SH-SY5Y (cell line): ENCODE data around the gene SLC45A2.

ENCODE experiments used
- GATA2 ChIP-seq: IDR thresholded peaks from 2 replicates; pipeline ENCODE4 v1.6.1; 2011; ENCODE audit warnings: mild to moderate bottlenecking, low read depth, low read length
- GATA3 ChIP-seq: IDR thresholded peaks from 2 replicates; pipeline ENCODE4 v1.6.1; 2011; ENCODE audit warnings: low read depth, mild to moderate bottlenecking, low read length, moderate library complexity

SLC45A2 gene

DNA sequence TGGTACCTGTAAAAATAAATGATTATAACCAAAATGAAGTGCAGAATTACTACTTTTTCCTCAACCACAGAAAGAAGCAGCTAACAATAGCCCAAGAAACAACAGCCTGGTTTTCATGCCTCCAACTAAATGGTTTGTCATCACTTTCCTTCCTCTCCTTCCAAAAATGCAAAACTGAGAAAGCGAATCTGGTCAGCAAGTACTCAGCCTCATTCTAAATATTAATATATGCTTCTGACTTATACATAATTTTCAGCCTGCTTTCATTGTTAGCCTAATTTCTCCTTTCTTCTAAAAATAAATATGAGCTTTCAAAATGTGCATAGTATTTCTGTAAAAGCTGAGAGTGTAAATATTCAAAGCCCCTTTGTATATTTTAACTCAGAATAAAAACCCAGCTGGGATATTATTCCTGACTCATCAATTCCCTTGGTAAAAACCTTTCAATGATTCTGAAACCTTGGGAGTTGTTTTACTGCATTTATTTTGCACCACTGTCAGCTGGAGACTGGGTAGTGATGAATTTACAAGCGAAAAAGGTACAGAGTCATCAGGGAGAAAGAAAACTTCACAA is 26.8 kb downstream of the SLC45A2 start:
- TF ChIP-seq GATA3 (no peak), GATA2 (no peak)

DNA sequence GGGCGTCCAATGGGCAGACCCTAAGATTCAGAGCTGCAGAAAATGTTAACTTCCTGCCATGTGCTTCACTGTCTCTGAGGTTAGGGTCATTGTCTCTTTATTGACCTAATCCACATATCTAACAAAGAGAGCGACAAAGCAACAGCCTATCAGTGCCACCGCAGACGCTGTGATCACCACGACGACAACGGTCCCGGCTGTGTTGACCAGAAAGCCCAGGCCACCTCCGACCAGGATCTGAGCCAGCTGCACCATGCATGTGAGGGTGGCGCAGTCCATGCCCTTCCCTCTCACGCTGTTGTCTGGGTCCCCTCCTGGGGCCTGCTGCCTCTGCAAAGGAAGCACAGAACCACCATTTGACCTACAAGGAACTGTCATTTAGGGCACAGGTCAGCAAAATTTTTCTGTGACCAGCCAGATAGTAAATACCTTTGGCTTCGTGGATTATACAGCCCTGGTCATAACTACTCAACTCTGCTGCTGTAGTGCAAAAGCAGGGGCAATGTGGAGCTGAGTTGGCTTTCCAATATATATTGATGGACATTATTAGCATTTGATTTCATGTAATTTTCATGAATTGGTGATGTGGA is 39.9 kb downstream of the SLC45A2 start:
- TF ChIP-seq GATA2 (no peak), GATA3 (no peak)

DNA sequence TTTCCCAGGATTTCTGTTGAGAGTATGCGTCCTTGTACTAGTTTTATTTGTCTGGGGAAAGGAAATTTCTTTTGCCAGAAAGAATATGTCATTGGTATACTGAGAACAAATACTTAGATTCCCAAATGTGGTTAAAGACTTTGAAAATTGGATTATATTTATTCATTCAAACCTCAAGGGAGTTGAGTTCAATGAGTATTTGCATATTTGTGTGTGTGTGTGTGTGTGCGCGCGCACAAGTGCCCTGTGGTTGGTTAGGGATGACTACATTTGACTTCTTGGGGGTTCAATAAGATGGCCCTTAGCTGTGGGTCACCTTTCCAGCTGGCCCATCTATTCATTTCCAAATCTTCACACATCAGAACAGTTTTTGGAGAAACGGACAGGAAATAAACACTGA is 43.4 kb downstream of the SLC45A2 start:
- no peak for TF ChIP-seq GATA3
- TF ChIP-seq GATA2, result no peak

DNA sequence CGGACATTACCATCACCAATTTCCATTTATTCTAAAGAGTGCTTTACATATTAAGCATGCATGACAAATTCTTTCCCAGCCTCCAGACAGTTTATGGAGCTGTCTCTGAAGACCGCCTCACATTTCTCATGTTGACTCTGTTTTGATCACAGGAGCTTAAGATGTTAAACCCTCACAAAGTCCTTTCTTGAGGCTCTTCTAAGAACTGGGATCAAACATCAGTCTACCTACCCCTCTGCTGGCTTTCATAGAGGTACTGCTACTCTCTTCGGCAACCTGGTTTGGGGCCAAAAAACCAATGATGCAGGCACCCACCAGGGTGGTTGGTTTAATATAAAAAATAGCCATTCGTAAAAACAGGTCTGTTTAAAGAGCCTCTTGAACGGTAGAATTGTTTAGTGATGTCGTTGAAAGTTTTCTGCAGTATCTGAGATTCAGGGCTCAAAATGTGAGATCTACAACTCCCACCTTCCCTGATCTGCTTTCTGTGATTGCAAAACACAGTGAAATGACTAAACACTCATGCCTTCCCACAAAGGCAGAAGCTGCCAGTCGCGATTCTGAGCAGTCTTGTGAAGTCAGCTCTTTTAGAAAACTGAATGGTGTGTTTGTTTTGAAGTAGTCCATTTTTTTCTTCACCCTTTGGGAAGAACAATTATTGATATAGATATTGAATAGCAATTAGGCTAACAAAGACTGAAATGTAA is 44.8 kb downstream of the SLC45A2 start:
- TF ChIP-seq GATA3, result no peak
- no peak for TF ChIP-seq GATA2

DNA sequence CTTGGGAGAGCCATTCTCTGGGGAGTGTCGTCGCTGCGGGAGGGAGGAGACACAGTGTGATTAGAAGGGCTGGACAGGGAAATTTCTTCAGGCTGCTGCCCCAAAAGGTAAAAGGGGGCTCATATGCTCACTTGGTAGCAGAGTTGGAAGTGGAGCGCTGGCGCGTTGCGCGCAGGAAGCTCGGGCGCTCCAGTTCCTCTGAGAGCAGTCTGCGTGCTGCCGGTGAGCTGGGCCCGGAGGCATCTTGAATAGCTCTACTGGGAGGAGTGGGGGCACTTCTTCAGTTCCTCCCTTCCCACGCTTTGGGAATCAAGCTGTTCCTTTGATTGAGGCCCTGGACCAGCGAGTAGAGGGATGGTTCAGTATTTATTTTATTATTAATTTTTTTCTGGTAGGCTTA is 45.6 kb downstream of the SLC45A2 start:
- TF ChIP-seq GATA2 (no peak), GATA3 (no peak)

DNA sequence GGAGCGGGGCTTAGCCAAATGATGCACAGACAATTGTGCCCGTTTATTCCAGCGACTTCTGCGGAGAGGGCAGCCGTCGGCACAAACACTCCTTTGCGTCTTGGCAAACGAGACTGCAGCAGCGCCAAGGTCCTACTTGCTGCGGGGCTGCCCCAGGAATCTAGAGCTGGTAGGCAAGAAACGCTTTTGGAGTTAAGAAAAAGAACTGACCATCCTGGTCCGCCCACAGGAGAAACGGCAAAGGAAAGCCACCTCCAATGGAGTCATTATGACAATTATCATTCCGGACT is 46.0 kb downstream of the SLC45A2 start:
- TF ChIP-seq GATA3, result no peak
- TF ChIP-seq GATA2, result no peak

DNA sequence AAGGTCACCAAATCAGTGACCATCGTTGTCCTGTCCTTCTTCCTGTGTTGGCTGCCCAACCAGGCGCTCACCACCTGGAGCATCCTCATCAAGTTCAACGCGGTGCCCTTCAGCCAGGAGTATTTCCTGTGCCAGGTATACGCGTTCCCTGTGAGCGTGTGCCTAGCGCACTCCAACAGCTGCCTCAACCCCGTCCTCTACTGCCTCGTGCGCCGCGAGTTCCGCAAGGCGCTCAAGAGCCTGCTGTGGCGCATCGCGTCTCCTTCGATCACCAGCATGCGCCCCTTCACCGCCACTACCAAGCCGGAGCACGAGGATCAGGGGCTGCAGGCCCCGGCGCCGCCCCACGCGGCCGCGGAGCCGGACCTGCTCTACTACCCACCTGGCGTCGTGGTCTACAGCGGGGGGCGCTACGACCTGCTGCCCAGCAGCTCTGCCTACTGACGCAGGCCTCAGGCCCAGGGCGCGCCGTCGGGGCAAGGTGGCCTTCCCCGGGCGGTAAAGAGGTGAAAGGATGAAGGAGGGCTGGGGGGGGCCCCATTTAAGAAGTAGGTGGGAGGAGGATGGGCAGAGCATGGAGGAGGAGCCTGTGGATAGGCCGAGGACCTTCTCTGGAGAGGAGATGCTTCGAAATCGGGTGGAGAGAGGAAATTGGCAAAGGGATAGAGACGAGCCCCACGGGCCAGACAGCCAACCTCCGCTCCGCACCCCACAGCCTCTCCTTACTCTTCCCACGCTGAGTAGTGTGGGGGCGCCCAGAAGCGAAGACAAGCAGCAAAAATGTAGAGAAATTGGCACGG is 46.6 kb downstream of the SLC45A2 start:
- TF ChIP-seq GATA2 (no peak), GATA3 (no peak)

DNA sequence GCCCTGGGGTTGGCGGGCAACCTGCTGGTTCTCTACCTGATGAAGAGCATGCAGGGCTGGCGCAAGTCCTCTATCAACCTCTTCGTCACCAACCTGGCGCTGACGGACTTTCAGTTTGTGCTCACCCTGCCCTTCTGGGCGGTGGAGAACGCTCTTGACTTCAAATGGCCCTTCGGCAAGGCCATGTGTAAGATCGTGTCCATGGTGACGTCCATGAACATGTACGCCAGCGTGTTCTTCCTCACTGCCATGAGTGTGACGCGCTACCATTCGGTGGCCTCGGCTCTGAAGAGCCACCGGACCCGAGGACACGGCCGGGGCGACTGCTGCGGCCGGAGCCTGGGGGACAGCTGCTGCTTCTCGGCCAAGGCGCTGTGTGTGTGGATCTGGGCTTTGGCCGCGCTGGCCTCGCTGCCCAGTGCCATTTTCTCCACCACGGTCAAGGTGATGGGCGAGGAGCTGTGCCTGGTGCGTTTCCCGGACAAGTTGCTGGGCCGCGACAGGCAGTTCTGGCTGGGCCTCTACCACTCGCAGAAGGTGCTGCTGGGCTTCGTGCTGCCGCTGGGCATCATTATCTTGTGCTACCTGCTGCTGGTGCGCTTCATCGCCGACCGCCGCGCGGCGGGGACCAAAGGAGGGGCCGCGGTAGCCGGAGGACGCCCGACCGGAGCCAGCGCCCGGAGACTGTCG is 47.3 kb downstream of the SLC45A2 start:
- TF ChIP-seq GATA2, result no peak
- TF ChIP-seq GATA3, result no peak

DNA sequence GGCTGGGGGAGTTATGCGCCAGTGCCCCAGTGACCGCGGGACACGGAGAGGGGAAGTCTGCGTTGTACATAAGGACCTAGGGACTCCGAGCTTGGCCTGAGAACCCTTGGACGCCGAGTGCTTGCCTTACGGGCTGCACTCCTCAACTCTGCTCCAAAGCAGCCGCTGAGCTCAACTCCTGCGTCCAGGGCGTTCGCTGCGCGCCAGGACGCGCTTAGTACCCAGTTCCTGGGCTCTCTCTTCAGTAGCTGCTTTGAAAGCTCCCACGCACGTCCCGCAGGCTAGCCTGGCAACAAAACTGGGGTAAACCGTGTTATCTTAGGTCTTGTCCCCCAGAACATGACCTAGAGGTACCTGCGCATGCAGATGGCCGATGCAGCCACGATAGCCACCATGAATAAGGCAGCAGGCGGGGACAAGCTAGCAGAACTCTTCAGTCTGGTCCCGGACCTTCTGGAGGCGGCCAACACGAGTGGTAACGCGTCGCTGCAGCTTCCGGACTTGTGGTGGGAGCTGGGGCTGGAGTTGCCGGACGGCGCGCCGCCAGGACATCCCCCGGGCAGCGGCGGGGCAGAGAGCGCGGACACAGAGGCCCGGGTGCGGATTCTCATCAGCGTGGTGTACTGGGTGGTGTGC is 48.0 kb downstream of the SLC45A2 start, which contains the start of gene RXFP3:
TSS of gene RXFP3 (plus strand) at position 6 of the 636 bp plus-strand sequence. CDS start at position 361, 355 bp downstream.
- TF ChIP-seq GATA3 (no peak), GATA2 (no peak)

DNA sequence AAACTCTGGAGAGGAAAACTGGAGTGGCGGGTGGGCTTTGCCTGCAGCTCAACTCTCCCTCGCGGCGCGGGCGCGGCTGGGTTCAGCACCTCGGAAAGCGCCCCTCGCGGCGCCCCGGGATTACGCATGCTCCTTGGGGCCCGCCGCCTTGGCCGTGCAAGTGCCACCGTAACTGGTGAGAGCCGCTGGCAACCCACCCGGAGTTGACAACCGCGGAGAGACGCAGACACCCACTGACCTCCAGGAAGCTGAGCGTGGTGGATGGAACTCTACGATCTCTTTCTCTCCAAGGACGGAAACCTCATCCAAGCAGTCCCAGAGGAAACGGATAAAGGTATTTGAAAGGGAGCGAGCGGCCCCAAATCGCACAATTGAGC is 48.5 kb downstream of the SLC45A2 start:
- TF ChIP-seq GATA2 (no peak), GATA3 (no peak)

DNA sequence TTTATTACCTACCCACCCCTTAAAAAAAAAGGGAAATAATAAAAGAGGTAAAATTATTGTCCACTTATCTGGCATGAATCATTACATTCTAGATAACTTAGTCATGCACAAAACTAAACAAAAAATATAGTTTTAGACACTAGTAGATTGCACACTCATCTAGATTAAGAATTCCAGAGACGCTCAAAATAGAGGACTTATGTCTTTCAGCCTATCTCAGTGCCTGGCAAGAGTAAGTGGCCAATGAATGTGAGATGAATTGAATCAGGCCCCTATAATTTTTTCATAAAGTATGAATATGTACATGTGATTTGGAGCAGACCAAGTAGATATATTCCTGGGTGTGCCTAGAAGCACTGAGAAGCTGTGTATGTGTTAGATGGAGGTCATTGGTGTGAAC is 50.3 kb downstream of the SLC45A2 start:
- no peak for TF ChIP-seq GATA2

DNA sequence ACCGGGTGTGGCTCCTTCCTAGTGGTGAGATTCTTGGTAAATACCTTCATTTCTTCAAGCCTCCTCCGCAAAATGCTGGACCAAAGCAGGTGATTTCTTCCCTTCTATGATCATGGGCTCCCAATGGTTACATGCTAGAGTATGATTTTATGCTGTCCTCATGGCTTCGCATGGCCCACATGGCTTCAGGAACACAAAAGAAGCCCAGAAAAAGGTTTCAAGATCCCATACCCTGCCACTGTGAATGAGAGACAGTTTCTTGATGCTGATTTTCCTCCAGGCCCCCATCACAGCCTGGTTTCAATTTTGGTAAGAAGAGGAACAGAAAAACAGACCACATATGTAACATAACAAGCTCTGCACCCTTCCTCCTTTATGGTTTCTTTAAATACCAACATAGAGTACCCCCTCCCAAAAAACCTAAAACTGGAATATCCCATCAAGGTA is 50.7 kb downstream of the SLC45A2 start:
- no peak for TF ChIP-seq GATA3
- TF ChIP-seq GATA2, result no peak

DNA sequence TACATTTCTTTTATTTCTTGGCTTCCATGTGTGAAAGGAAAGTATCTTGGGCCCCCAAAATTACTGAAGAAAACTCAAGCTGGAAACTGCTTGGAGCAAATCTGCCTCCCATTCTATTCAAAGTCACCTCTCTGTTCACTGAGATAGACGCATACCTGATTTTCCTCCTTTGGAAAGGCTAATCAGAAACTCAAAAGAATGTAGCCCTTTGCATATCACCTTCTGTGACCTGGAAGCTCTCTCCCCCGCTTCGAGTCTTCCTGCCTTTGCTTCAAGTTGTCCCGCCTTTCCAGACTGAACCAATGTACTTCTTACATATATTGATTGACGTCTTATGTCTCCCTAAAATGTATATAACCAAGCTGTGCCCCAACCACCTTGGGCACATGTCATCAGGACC is 53.4 kb downstream of the SLC45A2 start:
- TF ChIP-seq GATA2, result no peak
- TF ChIP-seq GATA3, result no peak

DNA sequence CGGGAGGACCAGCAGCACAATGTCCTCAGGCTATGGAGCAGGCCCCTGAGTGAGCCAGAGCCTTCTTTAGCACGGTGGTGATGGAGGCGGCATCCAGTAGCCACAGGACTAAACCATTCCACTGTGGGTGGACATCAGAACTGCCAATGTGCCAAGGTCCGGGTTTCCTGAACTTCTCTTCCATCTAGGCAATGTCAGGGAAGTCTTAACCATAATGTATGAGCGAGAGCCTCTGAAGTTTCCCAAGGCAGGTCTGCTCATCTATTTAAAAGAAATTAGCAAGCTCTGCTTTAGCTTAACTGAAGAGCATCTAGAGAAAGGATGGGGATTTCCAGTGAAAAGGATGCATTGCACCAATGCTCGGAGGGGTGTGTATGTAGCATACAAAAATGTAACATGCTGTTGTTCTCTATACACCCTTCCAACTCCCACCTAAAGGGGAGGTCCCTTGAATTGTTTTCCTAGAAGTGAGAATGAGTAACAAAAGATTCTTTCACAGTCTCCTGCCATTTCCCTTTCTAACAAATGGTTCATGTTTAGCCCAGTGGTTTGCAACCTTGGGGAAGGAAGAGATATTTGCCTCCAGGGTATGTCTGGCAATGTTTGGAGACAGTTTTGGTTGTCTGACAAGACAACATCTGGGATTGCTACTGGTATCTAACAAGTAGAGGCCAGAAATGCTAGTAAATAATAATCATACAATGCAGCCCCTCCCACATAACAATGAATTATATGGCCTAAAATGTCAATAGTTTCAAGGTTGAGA is 54.4 kb downstream of the SLC45A2 start:
- TF ChIP-seq GATA2 (no peak), GATA3 (no peak)
